Right lobe of liver (tissue), 6 donors: ENCODE results near the gene TNFRSF13B. TPM values are rescaled to one million over a fixed set of nuclear protein-coding genes. Genes with fewer than 3 reads are reported as not detected.

ENCODE experiments used
- ATAC-seq, 4 donors: fragments of 200-7000 bp; cut with Tn5 transposase; one replicate each; pipeline ENCODE4 v1.9.1; 2020; ENCODE audit warnings: mild to moderate bottlenecking in 4 of 4, moderate library complexity in 4 of 4
- DNase-seq, 3 donors: peaks; one replicate each; pipeline ENCODE4 v3.0.0-alpha.2; 2020
- H3K27ac ChIP-seq, 3 donors: fragments of 200-600 bp; one replicate each; pipeline ENCODE4 v1.8.0; 2022
- H3K27me3 ChIP-seq, 2 donors: fragments of 200-600 bp; one replicate each; pipeline ENCODE4 v1.8.0; 2022
- H3K36me3 ChIP-seq, 4 donors: fragments of 200-600 bp; sonication (generic) in 1 of 4; one replicate each; pipeline versions ENCODE4 v1.5.1 to v1.8.0; 2017 to 2022; ENCODE audit warnings: control low read depth in 1 of 4
- H3K4me1 ChIP-seq, 4 donors: fragments of 200-600 bp; sonication (generic) in 1 of 4; one replicate each; pipeline versions ENCODE4 v1.5.1 to v1.8.0; 2017 to 2022; ENCODE audit warnings: control low read depth in 1 of 4
- H3K4me3 ChIP-seq, 3 donors: fragments of 200-600 bp; one replicate each; pipeline ENCODE4 v1.8.0; 2022
- H3K9me3 ChIP-seq, 4 donors: fragments of 200-600 bp; sonication (generic) in 1 of 4; one replicate each; pipeline versions ENCODE4 v1.5.1 to v1.8.0; 2017 to 2022; ENCODE audit warnings: control low read depth in 1 of 4
- CTCF ChIP-seq, 4 donors: fragments of 200-600 bp in 3 of 4; fragments of 450-650 bp in 1 of 4; IDR thresholded peaks; one replicate each; pipeline versions ENCODE4 v1.5.1 to v1.8.0; 2016 to 2022; ENCODE audit warnings: antibody characterized with exemption in 4 of 4, mild to moderate bottlenecking in 2 of 4
- POLR2A ChIP-seq: fragments of 450-650 bp; IDR thresholded peaks from one replicate; pipeline ENCODE4 v1.6.1; 2017; ENCODE audit warnings: antibody characterized with exemption, mild to moderate bottlenecking
- WGBS: methylation state at CpG from one replicate; pipeline ENCODE4 v1.1.6; 2018; ENCODE audit warnings: low coverage, low lambda C conversion rate; ENCODE audit not compliant: insufficient coverage; ENCODE audit errors: missing lambda C conversion rate; 5-methylcytosine and 5-hydroxymethylcytosine counted together
- intact Hi-C, 2 donors: fragments of 100-400 bp; cut with DNase I; formaldehyde crosslinking; loops; one replicate each; pipeline versions ENCODE4 v1.11.2 to v1.14.1; 2022
- long read RNA-seq: library from polyadenylated mRNA; unstranded; transcript quantifications from one replicate; pipeline ENCODE4 v2.0.0, GENCODE V29; 2019
- total RNA-seq, 6 experiments: library from RNA; depleted of rRNA in 2 of 6; stranded (reverse); fragments of >200 nt in 2 of 6; fragmentation: NEBNext Ultra II Directional in 3 of 6; extraction: Animal tissue kit (Norgen Biotek cat#: 25700) in 3 of 6; gene quantifications; one replicate each; pipeline versions ENCODE4 v1.1.0 to v1.2.4, GENCODE V29; 2016 to 2023
- donor health status: DM: no; HTN: yes; CAD: no.
- donor health status: DM: no; HTN: no; CAD: no.
- donor health status: DM: no; HTN: no; CAD: no.
- donor health status: DM: no; HTN: yes; CAD: no.
- donor health status: DM: no; HTN: yes; CAD: no.

The TNFRSF13B gene
- total RNA-seq: under 1 TPM in 1 of 6 experiments, not detected in 5; 0.44 TPM
- long read RNA-seq: 0 reads

- Histone ChIP-seq H3K27me3 (no peaks in the 10 kb centered on the region), H3K4me3 (no peak within 1 kb of the TSS), H3K36me3 (no peaks in the 10 kb centered on the region), H3K4me1 (no peaks in the 10 kb centered on the region), H3K27ac (no peak within 1 kb of the TSS), H3K9me3 (no peaks in the 10 kb centered on the region)
- DNase-seq: no peak
- TF ChIP-seq POLR2A: no peak
- no peak for TF ChIP-seq CTCF (IDR thresholded peaks at IDR 0.05)
- ATAC-seq: peak in 1 of 4 donors; percentile 46
- 75% methylated on average over 2 of the region's 17 CpGs for WGBS
- intact Hi-C loops: no loop called here
These were observed at the start of gene TNFRSF13B for GRCh38 chr17:16971458-16972338. Gene TNFRSF13B, minus strand, starts transcription at chr17:16972118. Its CDS starts 43 bp downstream, at chr17:16972075.

- Histone ChIP-seq H3K27ac (no peak overlapping the region), H3K9me3 (no peaks in the 10 kb centered on the region), H3K36me3 (no peaks in the 10 kb centered on the region), H3K4me3 (no peak overlapping the region), H3K27me3 (no peaks in the 10 kb centered on the region), H3K4me1 (no peaks in the 10 kb centered on the region)
- peak; percentile 12 to 59 (median 32) for ATAC-seq
- no peak for DNase-seq
- intact Hi-C loops: no loop called here
- no CpG with 5 or more reads among the region's 15 CpGs for WGBS
- no peak for TF ChIP-seq POLR2A
- TF ChIP-seq CTCF (IDR thresholded peaks at IDR 0.05): no peak
These were observed 49.4 kb upstream of the TNFRSF13B start for GRCh38 chr17:17021194-17021863.

- DNase-seq (no peak), ATAC-seq (no peak)
- no peaks in the 10 kb centered on the region for H3K4me1 ChIP-seq
- 80% methylated on average over 1 of the region's 8 CpGs for WGBS
- no peaks in the 10 kb centered on the region for H3K27me3 ChIP-seq
- TF ChIP-seq CTCF (IDR thresholded peaks at IDR 0.05): no peak
- H3K4me3 ChIP-seq: no peak overlapping the region
- H3K27ac ChIP-seq: no peak overlapping the region
- intact Hi-C loops: no loop called here
- no peaks in the 10 kb centered on the region for H3K36me3 ChIP-seq
- H3K9me3 ChIP-seq: no peaks in the 10 kb centered on the region
These were observed 48.9 kb upstream of the TNFRSF13B start for GRCh38 chr17:17020821-17021193.

GRCh38 chr17:17019891-17020456 lies 48.1 kb upstream of the TNFRSF13B start:
- no peak for DNase-seq
- no peak for TF ChIP-seq CTCF (IDR thresholded peaks at IDR 0.05)
- TF ChIP-seq POLR2A: no peak
- Histone ChIP-seq H3K9me3 (no peaks in the 10 kb centered on the region), H3K27me3 (no peaks in the 10 kb centered on the region), H3K36me3 (no peaks in the 10 kb centered on the region), H3K4me3 (no peak overlapping the region), H3K27ac (no peak overlapping the region), H3K4me1 (no peaks in the 10 kb centered on the region)
- no peak for ATAC-seq
- no CpG with 5 or more reads among the region's 13 CpGs for WGBS
- intact Hi-C loops: no loop called here
